Esophagus squamous epithelium (tissue), 4 donors: ENCODE measurements around the gene CTSW.

Source experiments
- CTCF ChIP-seq, 6 experiments: fragments of 450-650 bp in 4 of 6; fragments of 200-600 bp in 2 of 6; sonication (generic) in 2 of 6; IDR thresholded peaks; one replicate each; pipeline ENCODE4 v1.5.1; 2016 to 2019; ENCODE audit warnings: antibody characterized with exemption in 6 of 6, mild to moderate bottlenecking in 4 of 6, moderate library complexity in 4 of 6
- POLR2A ChIP-seq, 4 donors: fragments of 450-650 bp; IDR thresholded peaks; one replicate each; pipeline ENCODE4 v1.6.1; 2017; ENCODE audit warnings: antibody characterized with exemption in 4 of 4, mild to moderate bottlenecking in 4 of 4, moderate library complexity in 3 of 4

- TF ChIP-seq CTCF (IDR thresholded peaks at IDR 0.05) (no peak), POLR2A (IDR thresholded peaks at IDR 0.05) (no peak)
These were observed 24.5 kb upstream of the CTSW start for GRCh38 chr11:65854852-65855837.
